Endothelial cell (in vitro differentiated cells): ENCODE results near the gene GPR17. TPM values are rescaled to one million over a fixed set of nuclear protein-coding genes. Genes with fewer than 3 reads are reported as not detected.

Source experiments
- DNase-seq: peaks from one replicate; pipeline ENCODE4 v3.0.0; 2021; ENCODE audit warnings: low spot score
- H3K27ac Mint-ChIP-seq: one replicate; pipeline ENCODE4 v1.8.0; 2021; ENCODE audit warnings: mixed read lengths, inconsistent platforms; ENCODE audit not compliant: unreplicated experiment
- H3K27me3 Mint-ChIP-seq: one replicate; pipeline ENCODE4 v1.8.0; 2021; ENCODE audit warnings: mild to moderate bottlenecking, moderate library complexity, mixed read lengths, inconsistent platforms; ENCODE audit not compliant: unreplicated experiment
- H3K36me3 Mint-ChIP-seq: one replicate; pipeline ENCODE4 v1.8.0; 2021; ENCODE audit warnings: mild to moderate bottlenecking, low read depth, mixed read lengths, inconsistent platforms; ENCODE audit not compliant: unreplicated experiment
- H3K4me1 Mint-ChIP-seq: one replicate; pipeline ENCODE4 v1.8.0; 2021; ENCODE audit warnings: mild to moderate bottlenecking, mixed read lengths, inconsistent platforms; ENCODE audit not compliant: unreplicated experiment
- H3K4me3 Mint-ChIP-seq: one replicate; pipeline ENCODE4 v1.8.0; 2021; ENCODE audit warnings: mild to moderate bottlenecking, mixed read lengths, inconsistent platforms; ENCODE audit not compliant: unreplicated experiment
- H3K9me3 Mint-ChIP-seq: one replicate; pipeline ENCODE4 v1.8.0; 2021; ENCODE audit warnings: mixed read lengths, inconsistent platforms; ENCODE audit not compliant: unreplicated experiment
- CTCF ChIP-seq: fragments of 200-600 bp; sonication (generic); IDR thresholded peaks from one replicate; pipeline ENCODE4 v1.5.0; 2021; ENCODE audit warnings: antibody characterized with exemption; ENCODE audit not compliant: unreplicated experiment
- total RNA-seq: library from RNA; stranded (reverse); fragmentation: NEBNext Ultra II Directional; extraction: Animal tissue kit (Norgen Biotek cat#: 25700); gene quantifications from one replicate; pipeline ENCODE4 v1.2.1, GENCODE V29; 2021; ENCODE audit not compliant: unreplicated experiment

GPR17 gene
- total RNA-seq, 1 donor from 2014 or later: 0.15 TPM

GRCh38 chr2:127632592-127633489, 13.1 kb upstream of the GPR17 start:
- Mint-ChIP-seq H3K27me3 (no peaks in the 10 kb centered on the region), H3K36me3 (no peaks in the 10 kb centered on the region), H3K27ac (no peak overlapping the region), H3K4me3 (no peak overlapping the region), H3K9me3 (no peaks in the 10 kb centered on the region), H3K4me1 (peaks cover 6% of the 10 kb centered on the region)
- DNase-seq: no peak
- no peak for TF ChIP-seq CTCF

- Mint-ChIP-seq H3K27ac (no peak overlapping the region), H3K4me3 (no peak overlapping the region), H3K27me3 (no peaks in the 10 kb centered on the region), H3K9me3 (no peaks in the 10 kb centered on the region), H3K4me1 (peaks cover 10% of the 10 kb centered on the region), H3K36me3 (no peaks in the 10 kb centered on the region)
- no peak for DNase-seq
- TF ChIP-seq CTCF: no peak
These were observed 12.3 kb upstream of the GPR17 start for GRCh38 chr2:127633556-127634065.

GRCh38 chr2:127634066-127634617, 11.8 kb upstream of the GPR17 start:
- TF ChIP-seq CTCF: no peak
- no peaks in the 10 kb centered on the region for H3K36me3 Mint-ChIP-seq
- peaks cover 10% of the 10 kb centered on the region for H3K4me1 Mint-ChIP-seq
- no peaks in the 10 kb centered on the region for H3K27me3 Mint-ChIP-seq
- no peak overlapping the region for H3K4me3 Mint-ChIP-seq
- no peak for DNase-seq
- no peak overlapping the region for H3K27ac Mint-ChIP-seq
- H3K9me3 Mint-ChIP-seq: no peaks in the 10 kb centered on the region

GRCh38 chr2:127634626-127635379, 11.2 kb upstream of the GPR17 start:
- H3K9me3 Mint-ChIP-seq: no peaks in the 10 kb centered on the region

More at GRCh38 chr2:127634626-127635379, 11.2 kb upstream of the GPR17 start:
- DNase-seq: no peak
- no peak for TF ChIP-seq CTCF
- H3K4me1 Mint-ChIP-seq: peaks cover 10% of the 10 kb centered on the region
- no peak overlapping the region for H3K4me3 Mint-ChIP-seq
- no peaks in the 10 kb centered on the region for H3K36me3 Mint-ChIP-seq
- no peaks in the 10 kb centered on the region for H3K27me3 Mint-ChIP-seq
- H3K27ac Mint-ChIP-seq: peak overlapping the region; percentile 18
